HG03196 (cell line): ENCODE data around the gene HTR4.

Source experiments
- ATAC-seq: cut with Tn5 transposase; IDR thresholded peaks from one replicate; pipeline ENCODE4 v1.9.1; 2021; ENCODE audit not compliant: unreplicated experiment

HTR4 gene

GRCh38 chr5:148443241-148443640, 211.1 kb downstream of the HTR4 start:
- no peak for ATAC-seq

DNA sequence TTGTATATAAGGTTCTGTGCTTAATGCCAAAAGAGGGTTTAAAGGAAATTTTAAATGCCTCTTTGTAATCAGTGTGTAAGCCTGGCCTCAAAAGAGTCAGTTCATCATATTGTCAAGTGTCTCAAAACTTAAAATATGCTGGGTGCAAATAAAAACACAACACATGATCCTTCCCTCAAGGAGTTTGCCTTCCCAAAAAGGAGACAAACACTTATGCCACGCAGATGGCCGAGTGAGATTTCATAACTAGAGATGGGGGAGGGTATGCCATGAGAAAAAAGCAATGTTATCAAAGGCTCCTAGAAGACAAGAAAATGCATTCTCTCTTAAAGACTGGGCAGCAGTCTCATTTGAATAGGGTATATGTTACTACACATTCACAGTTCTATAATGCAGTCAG, 215.4 kb downstream of the HTR4 start:
- no peak for ATAC-seq

GRCh38 chr5:148437249-148437648, 217.1 kb downstream of the HTR4 start:
- ATAC-seq: no peak

GRCh38 chr5:148436029-148436428, 218.3 kb downstream of the HTR4 start:
- ATAC-seq: no peak

GRCh38 chr5:148433826-148434225, 220.5 kb downstream of the HTR4 start:
- no peak for ATAC-seq
